Measurements from ENCODE around the gene MESD.

- TF ChIP-seq CTCF (conservative IDR thresholded peaks at IDR 0.05; ENCODE audit: low read depth, low read length) (no peak), RFX5 (IDR thresholded peaks at IDR 0.05; ENCODE audit: low read depth, low read length) (no peak), POLR2A (IDR thresholded peaks at IDR 0.05; ENCODE audit: low read depth, low read length) (no peak), RCOR1 (IDR thresholded peaks at IDR 0.05; ENCODE audit: insufficient replicate concordance, low read length) (no peak), MAFK (IDR thresholded peaks at IDR 0.05; ENCODE audit: low read depth, low read length) (no peak), BHLHE40 (IDR thresholded peaks at IDR 0.05; ENCODE audit: low read depth, low read length) (no peak), RAD21 (IDR thresholded peaks at IDR 0.05; ENCODE audit: low read length) (no peak), FOS (IDR thresholded peaks at IDR 0.05; ENCODE audit: low read depth, low read length) (no peak), MAZ (IDR thresholded peaks at IDR 0.05; ENCODE audit: borderline replicate concordance, low read depth, low read length) (no peak)
These were observed 44.8 kb downstream of the MESD start for GRCh38 chr15:80944818-80945217.

Measured in IMR-90 (cell line).